ENCODE results near the gene FILIP1L. TPM values are rescaled to one million over a fixed set of nuclear protein-coding genes. Genes with fewer than 3 reads are reported as not detected.

FILIP1L gene
- polyA plus RNA-seq, 1 donor (not counting 4 experiments of a cell fraction or from before 2014, with no cell fraction given): 14.7 TPM

DNA sequence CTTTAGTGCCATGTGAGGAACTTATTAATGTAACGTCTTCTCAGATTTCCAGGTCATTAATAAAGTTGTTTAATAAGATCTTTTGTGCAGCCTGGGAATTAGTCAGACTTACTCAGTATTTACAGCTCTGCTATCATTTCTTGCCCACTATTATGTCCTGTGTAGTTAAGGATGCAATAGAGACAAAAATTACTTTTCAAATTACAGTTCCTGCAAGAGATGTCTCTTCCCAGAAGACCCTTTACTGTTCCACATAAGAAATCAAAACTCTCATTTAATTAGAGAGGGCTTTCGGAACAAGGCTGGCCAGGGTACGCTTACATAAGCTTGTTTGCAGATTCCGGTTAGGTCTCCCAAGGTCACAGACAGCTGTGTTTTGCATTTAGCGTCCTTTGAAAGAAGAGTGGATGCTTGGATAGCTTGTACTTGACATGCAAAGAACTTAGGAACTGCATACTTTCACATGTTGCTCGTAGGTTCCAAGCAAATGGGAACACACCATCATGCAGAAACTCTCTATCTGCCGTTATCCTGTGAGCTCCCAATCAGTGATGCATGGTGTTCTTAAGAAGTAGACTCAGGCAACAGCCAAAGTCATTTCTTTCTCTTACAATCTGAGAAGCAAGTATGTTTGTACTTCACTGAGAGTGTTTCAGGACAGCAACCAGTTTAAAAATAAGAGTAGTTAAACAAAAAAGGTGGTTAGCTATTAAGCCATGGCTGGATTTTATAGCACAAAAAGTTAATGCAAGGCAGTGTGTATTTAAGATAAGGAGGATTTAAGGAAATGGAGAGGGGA lies 37.4 kb downstream of the FILIP1L start:
- Histone ChIP-seq H3K9me3 (ENCODE audit: control insufficient read depth, low read depth, low read length) (no peaks in the 10 kb centered on the region), H3K9ac (ENCODE audit: control insufficient read depth, extremely low read depth, insufficient read depth, low read length) (no peak overlapping the region), H3K79me2 (ENCODE audit: control insufficient read depth, insufficient read depth, low read length) (no peaks in the 10 kb centered on the region), H3K27me3 (ENCODE audit: control insufficient read depth, extremely low read depth, insufficient read depth, low read length) (no peaks in the 10 kb centered on the region), H2AFZ (ENCODE audit: control insufficient read depth, low read length) (no peak overlapping the region), H4K20me1 (ENCODE audit: control insufficient read depth, extremely low read depth, insufficient read depth, low read length) (no peaks in the 10 kb centered on the region), H3K4me2 (ENCODE audit: control insufficient read depth, extremely low read depth, insufficient read depth, low read depth, low read length) (no peak overlapping the region), H3K4me1 (ENCODE audit: control insufficient read depth, extremely low read depth, insufficient read depth, low read length) (no peaks in the 10 kb centered on the region), H3K9me1 (ENCODE audit: control insufficient read depth, extremely low read depth, insufficient read depth, low read length) (no peaks in the 10 kb centered on the region), H3K27ac (ENCODE audit: control insufficient read depth, insufficient read depth, low read length) (no peak overlapping the region), H3K4me3 (ENCODE audit: control insufficient read depth in 2 of 3, extremely low read depth in 1 of 3, insufficient read depth in 2 of 3, low read depth in 1 of 3, low read length in 3 of 3) (no peak overlapping the region), H3K36me3 (ENCODE audit: control insufficient read depth in 2 of 2, extremely low read depth in 1 of 2, insufficient read depth in 2 of 2, low read length in 2 of 2) (no peaks in the 10 kb centered on the region)
- FAIRE-seq (no peak), DNase-seq (ENCODE audit: low read depth, low spot score) (no peak)
- TF ChIP-seq, protein P1, sequence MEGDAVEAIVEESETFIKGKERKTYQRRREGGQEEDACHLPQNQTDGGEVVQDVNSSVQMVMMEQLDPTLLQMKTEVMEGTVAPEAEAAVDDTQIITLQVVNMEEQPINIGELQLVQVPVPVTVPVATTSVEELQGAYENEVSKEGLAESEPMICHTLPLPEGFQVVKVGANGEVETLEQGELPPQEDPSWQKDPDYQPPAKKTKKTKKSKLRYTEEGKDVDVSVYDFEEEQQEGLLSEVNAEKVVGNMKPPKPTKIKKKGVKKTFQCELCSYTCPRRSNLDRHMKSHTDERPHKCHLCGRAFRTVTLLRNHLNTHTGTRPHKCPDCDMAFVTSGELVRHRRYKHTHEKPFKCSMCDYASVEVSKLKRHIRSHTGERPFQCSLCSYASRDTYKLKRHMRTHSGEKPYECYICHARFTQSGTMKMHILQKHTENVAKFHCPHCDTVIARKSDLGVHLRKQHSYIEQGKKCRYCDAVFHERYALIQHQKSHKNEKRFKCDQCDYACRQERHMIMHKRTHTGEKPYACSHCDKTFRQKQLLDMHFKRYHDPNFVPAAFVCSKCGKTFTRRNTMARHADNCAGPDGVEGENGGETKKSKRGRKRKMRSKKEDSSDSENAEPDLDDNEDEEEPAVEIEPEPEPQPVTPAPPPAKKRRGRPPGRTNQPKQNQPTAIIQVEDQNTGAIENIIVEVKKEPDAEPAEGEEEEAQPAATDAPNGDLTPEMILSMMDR (optimal IDR thresholded peaks at IDR 0.05 in 1 of 3, IDR thresholded peaks at IDR 0.05 in 1 of 3, conservative IDR thresholded peaks at IDR 0.05 in 1 of 3; ENCODE audit: extremely low read depth in 1 of 3, insufficient read depth in 2 of 3, low read length in 3 of 3): no peak
- TF ChIP-seq EZH2 (IDR thresholded peaks at IDR 0.05; ENCODE audit: low read length): no peak
- dilution Hi-C loops (cut with MboI; ENCODE audit: extremely low pct_ligation_motif_present, low sequenced_read_pairs): no loop called here

GRCh38 chr3:100075851-100076730 lies 38.2 kb downstream of the FILIP1L start:
- DNase-seq (ENCODE audit: low read depth, low spot score) (no peak), FAIRE-seq (no peak)
- H3K9me3 ChIP-seq (ENCODE audit: control insufficient read depth, low read depth, low read length): no peaks in the 10 kb centered on the region
- no peak overlapping the region for H2AFZ ChIP-seq (ENCODE audit: control insufficient read depth, low read length)
- no peaks in the 10 kb centered on the region for H3K9me1 ChIP-seq (ENCODE audit: control insufficient read depth, extremely low read depth, insufficient read depth, low read length)
- TF ChIP-seq, protein P1 (optimal IDR thresholded peaks at IDR 0.05 in 1 of 3, IDR thresholded peaks at IDR 0.05 in 1 of 3, conservative IDR thresholded peaks at IDR 0.05 in 1 of 3; ENCODE audit: extremely low read depth in 1 of 3, insufficient read depth in 2 of 3, low read length in 3 of 3): no peak
- no peak for TF ChIP-seq EZH2 (IDR thresholded peaks at IDR 0.05; ENCODE audit: low read length)
- H3K4me1 ChIP-seq (ENCODE audit: control insufficient read depth, extremely low read depth, insufficient read depth, low read length): no peaks in the 10 kb centered on the region
- no peak overlapping the region for H3K4me3 ChIP-seq (ENCODE audit: control insufficient read depth in 2 of 3, extremely low read depth in 1 of 3, insufficient read depth in 2 of 3, low read depth in 1 of 3, low read length in 3 of 3)
- H3K36me3 ChIP-seq (ENCODE audit: control insufficient read depth in 2 of 2, extremely low read depth in 1 of 2, insufficient read depth in 2 of 2, low read length in 2 of 2): no peaks in the 10 kb centered on the region
- H3K79me2 ChIP-seq (ENCODE audit: control insufficient read depth, insufficient read depth, low read length): no peaks in the 10 kb centered on the region
- H3K27ac ChIP-seq (ENCODE audit: control insufficient read depth, insufficient read depth, low read length): no peak overlapping the region
- dilution Hi-C loops (cut with MboI; ENCODE audit: extremely low pct_ligation_motif_present, low sequenced_read_pairs): no loop called here
- no peak overlapping the region for H3K9ac ChIP-seq (ENCODE audit: control insufficient read depth, extremely low read depth, insufficient read depth, low read length)
- H3K27me3 ChIP-seq (ENCODE audit: control insufficient read depth, extremely low read depth, insufficient read depth, low read length): no peaks in the 10 kb centered on the region
- H4K20me1 ChIP-seq (ENCODE audit: control insufficient read depth, extremely low read depth, insufficient read depth, low read length): no peaks in the 10 kb centered on the region
- H3K4me2 ChIP-seq (ENCODE audit: control insufficient read depth, extremely low read depth, insufficient read depth, low read depth, low read length): no peak overlapping the region

All from keratinocyte (primary cell).